K562 (cell line): Measurements from ENCODE around the gene JUND. TPM values are rescaled to one million over a fixed set of nuclear protein-coding genes. Genes with fewer than 3 reads are reported as not detected.

Experiments
- CBX5 ChIP-seq: IDR thresholded peaks from 2 replicates; pipeline ENCODE4 v1.6.1; 2014; ENCODE audit warnings: low read depth, borderline replicate concordance
- CXXC5 ChIP-seq: fragments of 250-450 bp; sonication (Bioruptor Pico); IDR thresholded peaks from 2 replicates; pipeline ENCODE4 v1.8.0; 2022; ENCODE audit warnings: inconsistent platforms, mild to moderate bottlenecking, moderate library complexity
- DMBX1 ChIP-seq: fragments of 250-450 bp; sonication (Bioruptor Pico); IDR thresholded peaks from 2 replicates; pipeline ENCODE4 v1.8.0; 2022; ENCODE audit warnings: inconsistent platforms, mild to moderate bottlenecking, moderate library complexity, borderline replicate concordance
- E2F3 ChIP-seq: fragments of 250-450 bp; sonication (Bioruptor Pico); IDR thresholded peaks from 2 replicates; pipeline ENCODE4 v1.4.0; 2020; ENCODE audit warnings: mild to moderate bottlenecking
- HNRNPK ChIP-seq: fragments of 200-400 bp; formaldehyde crosslinking; IDR thresholded peaks from one replicate; pipeline ENCODE4 v1.6.1; 2018; ENCODE audit warnings: mild to moderate bottlenecking, low read depth, low read length; ENCODE audit not compliant: poor library complexity, severe bottlenecking
- MECOM ChIP-seq: fragments of 250-450 bp; sonication (Bioruptor Pico); IDR thresholded peaks from 2 replicates; pipeline ENCODE4 v1.8.0; 2022; ENCODE audit warnings: inconsistent platforms
- NR4A1 ChIP-seq, 2 experiments: fragments of 250-450 bp in 1 of 2; fragments of 450-650 bp in 1 of 2; sonication (Bioruptor Pico) in 1 of 2; IDR thresholded peaks; 2 replicates each; pipeline versions ENCODE4 v1.4.0 to v1.6.1; 2016 to 2020; ENCODE audit warnings: mild to moderate bottlenecking in 2 of 2, missing compliant biosample characterization in 1 of 2, missing genetic modification characterization in 1 of 2, moderate library complexity in 1 of 2
- PHF20 ChIP-seq: fragments of 450-650 bp; IDR thresholded peaks from 2 replicates; pipeline ENCODE4 v1.6.1; 2018; ENCODE audit not compliant: partially characterized antibody
- SRF ChIP-seq, 2 experiments: fragments of 250-450, 450-650 bp in 1 of 2; sonication (Bioruptor Pico) in 1 of 2; sonication (generic) in 1 of 2; formaldehyde crosslinking; IDR thresholded peaks; 2 replicates each; pipeline versions ENCODE4 v1.5.0 to v1.5.1; 2020 to 2022; ENCODE audit warnings: mild to moderate bottlenecking in 1 of 2, missing genetic modification reagents in 1 of 2
- TAL1 ChIP-seq: fragments of 450-650 bp; IDR thresholded peaks from 2 replicates; pipeline ENCODE4 v1.6.1; 2016; ENCODE audit warnings: mild to moderate bottlenecking
- ZFP1 ChIP-seq: fragments of 450-650 bp; formaldehyde crosslinking; IDR thresholded peaks from 2 replicates; pipeline ENCODE4 v1.4.0; 2020; ENCODE audit warnings: mild to moderate bottlenecking, mixed read lengths
- ZKSCAN8 ChIP-seq: fragments of 200-800 bp; sonication (Bioruptor generic); IDR thresholded peaks from 2 replicates; pipeline ENCODE4 v1.6.1; 2016; ENCODE audit warnings: missing genetic modification characterization, missing compliant biosample characterization
- ZNF589 ChIP-seq: fragments of 200-800 bp; sonication (Bioruptor generic); IDR thresholded peaks from 2 replicates; pipeline ENCODE4 v1.6.1; 2016; ENCODE audit warnings: low read depth, missing genetic modification characterization, missing compliant biosample characterization
- ZNF668 ChIP-seq: fragments of 250-450 bp; sonication (Bioruptor Pico); IDR thresholded peaks from 2 replicates; pipeline ENCODE4 v1.8.0; 2022; ENCODE audit warnings: mild to moderate bottlenecking, inconsistent platforms
- polyA plus RNA-seq, 8 experiments: library from polyadenylated mRNA; depleted of rRNA in 4 of 8; stranded (reverse) in 5 of 8; unstranded in 3 of 8; fragments of >200 nt; fragmentation: Nextera tagmentation in 2 of 8; fragmentation: Illumina TruSeq in 1 of 8; extraction: Ambion mirVana in 2 of 8; extraction: Trizol in 1 of 8; gene quantifications; 2 replicates each; pipeline versions ENCODE4 v1.2.1 to v1.2.3, GENCODE V29; 2011 to 2014; ENCODE audit warnings: inconsistent platforms in 1 of 8, missing spikeins in 1 of 8
- total RNA-seq, 7 experiments: library from RNA; depleted of rRNA in 6 of 7; stranded (reverse); fragments of >200 nt in 6 of 7; fragmentation: Illumina TruSeq in 2 of 7; extraction: Trizol in 2 of 7; gene quantifications; 2 replicates each; pipeline versions ENCODE4 v1.2.1 to v1.2.3, GENCODE V29; 2011 to 2021; ENCODE audit warnings: low replicate concordance in 1 of 7
- TF ChIP-seq, protein P1 (sequence below), 2 experiments: fragments of 250-450 bp in 1 of 2; fragments of 450-650 bp in 1 of 2; sonication (Bioruptor Pico) in 1 of 2; IDR thresholded peaks; 2 replicates each; pipeline versions ENCODE4 v1.6.1 to v1.8.0; 2016 to 2021; ENCODE audit warnings: mild to moderate bottlenecking in 2 of 2, moderate library complexity in 2 of 2, missing compliant biosample characterization in 1 of 2, missing genetic modification characterization in 1 of 2
- TF ChIP-seq, protein P2 (sequence below): fragments of 200-800 bp; sonication (Bioruptor generic); IDR thresholded peaks from 2 replicates; pipeline ENCODE4 v1.6.1; 2017; ENCODE audit warnings: missing genetic modification characterization, missing compliant biosample characterization
- TF ChIP-seq, protein P3 (sequence below): fragments of 250-450 bp; sonication (Bioruptor Pico); IDR thresholded peaks from 2 replicates; pipeline ENCODE4 v1.9.0; 2021; ENCODE audit warnings: mild to moderate bottlenecking
- TF ChIP-seq, protein P4 (sequence below): fragments of 450-650 bp; formaldehyde crosslinking; conservative IDR thresholded peaks from 2 replicates; pipeline ENCODE4 v1.4.0; 2022; ENCODE audit warnings: mild to moderate bottlenecking, missing genetic modification characterization
- TF ChIP-seq, protein P5 (sequence below): fragments of 250-450 bp; sonication (Bioruptor Pico); IDR thresholded peaks from 2 replicates; pipeline ENCODE4 v1.4.0; 2020; ENCODE audit warnings: mild to moderate bottlenecking, moderate library complexity
- TF ChIP-seq, protein P6 (sequence below): fragments of 450-650 bp; formaldehyde crosslinking; IDR thresholded peaks from 2 replicates; pipeline ENCODE4 v1.4.0; 2022; ENCODE audit warnings: mild to moderate bottlenecking, moderate library complexity

Gene JUND
- total and polyA plus RNA-seq, 9 of the 15 experiments (the other 6 are each of a cell fraction or from before 2014, with no cell fraction given): 6.4 to 286 (median 42.3) TPM

DNA sequence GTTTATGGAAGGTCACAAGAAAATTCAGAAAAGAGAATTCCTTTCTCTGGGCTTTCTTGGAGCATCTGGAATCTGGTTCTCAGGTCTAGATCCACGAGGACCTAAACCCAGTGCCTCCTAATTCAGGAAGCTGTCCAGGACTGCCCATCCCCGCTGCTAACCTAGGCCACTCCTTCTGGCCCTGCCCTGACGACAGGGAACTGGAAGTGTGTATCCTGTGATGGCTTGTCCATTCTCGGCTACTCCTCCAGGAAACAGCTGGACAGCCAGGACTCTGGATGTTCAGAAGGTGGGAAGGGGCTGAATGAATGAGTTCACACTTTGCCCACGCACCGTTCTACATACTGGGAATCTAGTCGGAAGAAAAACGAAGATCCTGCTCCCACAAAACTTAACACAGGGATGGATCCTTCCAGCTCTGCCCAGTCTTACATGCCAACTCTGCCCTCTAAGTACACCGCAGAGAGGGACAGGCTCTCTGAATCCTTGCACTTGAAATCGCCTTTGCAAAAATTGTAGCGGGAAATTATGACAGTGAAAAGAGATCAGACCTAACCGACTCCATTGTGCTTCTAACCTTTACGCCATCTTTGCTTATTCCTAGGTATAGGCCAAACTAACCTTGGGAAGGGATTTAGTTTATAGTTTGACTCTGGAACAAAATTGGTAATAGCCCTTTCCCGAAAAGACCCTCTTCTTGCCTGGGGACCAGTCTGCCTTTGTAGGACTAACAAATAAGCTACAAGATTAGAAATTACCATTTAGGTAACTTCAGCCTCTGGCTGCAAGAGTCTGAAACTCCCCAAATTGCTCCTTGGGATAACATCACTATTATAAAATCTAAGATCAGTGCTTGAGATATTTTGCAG, 39.7 kb upstream of the JUND start (continued):
- TF ChIP-seq PHF20 (no peak), E2F3 (CRISPR knock-in tag) (no peak), ZKSCAN8 (CRISPR knock-in tag) (0 out of 2 replicates have a peak, but pooled peaks have one; percentile 20), NR4A1 (CRISPR knock-in tag; IDR thresholded peaks at IDR 0.05) (no peak), NR4A1 (tag; IDR thresholded peaks at IDR 0.05) (0 out of 2 replicates have a peak, but pooled peaks have one; percentile 54), CXXC5 (CRISPR knock-in tag) (peak; percentile 45), ZNF668 (CRISPR knock-in tag) (no peak), MECOM (CRISPR knock-in tag) (0 out of 2 replicates have a peak, but pooled peaks have one; percentile 20), SRF (CRISPR knock-in tag; IDR thresholded peaks at IDR 0.05) (no peak), ZNF589 (CRISPR knock-in tag) (peak; percentile 59; the same call in 1 of the 2 replicates), TAL1 (no peak), HNRNPK (no peak), ZFP1 (no peak), CBX5 (no peak), DMBX1 (CRISPR knock-in tag) (peak; percentile 57; the same call in 1 of the 2 replicates)
- TF ChIP-seq, protein P1, sequence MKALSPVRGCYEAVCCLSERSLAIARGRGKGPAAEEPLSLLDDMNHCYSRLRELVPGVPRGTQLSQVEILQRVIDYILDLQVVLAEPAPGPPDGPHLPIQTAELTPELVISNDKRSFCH (CRISPR knock-in tag; IDR thresholded peaks at IDR 0.05): no peak
- TF ChIP-seq, protein P1 (tag; IDR thresholded peaks at IDR 0.05): 0 out of 2 replicates have a peak, but pooled peaks have one; percentile 57
- TF ChIP-seq, protein P2, sequence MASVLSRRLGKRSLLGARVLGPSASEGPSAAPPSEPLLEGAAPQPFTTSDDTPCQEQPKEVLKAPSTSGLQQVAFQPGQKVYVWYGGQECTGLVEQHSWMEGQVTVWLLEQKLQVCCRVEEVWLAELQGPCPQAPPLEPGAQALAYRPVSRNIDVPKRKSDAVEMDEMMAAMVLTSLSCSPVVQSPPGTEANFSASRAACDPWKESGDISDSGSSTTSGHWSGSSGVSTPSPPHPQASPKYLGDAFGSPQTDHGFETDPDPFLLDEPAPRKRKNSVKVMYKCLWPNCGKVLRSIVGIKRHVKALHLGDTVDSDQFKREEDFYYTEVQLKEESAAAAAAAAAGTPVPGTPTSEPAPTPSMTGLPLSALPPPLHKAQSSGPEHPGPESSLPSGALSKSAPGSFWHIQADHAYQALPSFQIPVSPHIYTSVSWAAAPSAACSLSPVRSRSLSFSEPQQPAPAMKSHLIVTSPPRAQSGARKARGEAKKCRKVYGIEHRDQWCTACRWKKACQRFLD: peak; percentile 56; the same call in 1 of the 2 replicates
- TF ChIP-seq, protein P3, sequence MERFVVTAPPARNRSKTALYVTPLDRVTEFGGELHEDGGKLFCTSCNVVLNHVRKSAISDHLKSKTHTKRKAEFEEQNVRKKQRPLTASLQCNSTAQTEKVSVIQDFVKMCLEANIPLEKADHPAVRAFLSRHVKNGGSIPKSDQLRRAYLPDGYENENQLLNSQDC (CRISPR knock-in tag): no peak
- TF ChIP-seq, protein P4, sequence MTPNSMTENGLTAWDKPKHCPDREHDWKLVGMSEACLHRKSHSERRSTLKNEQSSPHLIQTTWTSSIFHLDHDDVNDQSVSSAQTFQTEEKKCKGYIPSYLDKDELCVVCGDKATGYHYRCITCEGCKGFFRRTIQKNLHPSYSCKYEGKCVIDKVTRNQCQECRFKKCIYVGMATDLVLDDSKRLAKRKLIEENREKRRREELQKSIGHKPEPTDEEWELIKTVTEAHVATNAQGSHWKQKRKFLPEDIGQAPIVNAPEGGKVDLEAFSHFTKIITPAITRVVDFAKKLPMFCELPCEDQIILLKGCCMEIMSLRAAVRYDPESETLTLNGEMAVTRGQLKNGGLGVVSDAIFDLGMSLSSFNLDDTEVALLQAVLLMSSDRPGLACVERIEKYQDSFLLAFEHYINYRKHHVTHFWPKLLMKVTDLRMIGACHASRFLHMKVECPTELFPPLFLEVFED (CRISPR knock-in tag): no peak
- TF ChIP-seq, protein P5, sequence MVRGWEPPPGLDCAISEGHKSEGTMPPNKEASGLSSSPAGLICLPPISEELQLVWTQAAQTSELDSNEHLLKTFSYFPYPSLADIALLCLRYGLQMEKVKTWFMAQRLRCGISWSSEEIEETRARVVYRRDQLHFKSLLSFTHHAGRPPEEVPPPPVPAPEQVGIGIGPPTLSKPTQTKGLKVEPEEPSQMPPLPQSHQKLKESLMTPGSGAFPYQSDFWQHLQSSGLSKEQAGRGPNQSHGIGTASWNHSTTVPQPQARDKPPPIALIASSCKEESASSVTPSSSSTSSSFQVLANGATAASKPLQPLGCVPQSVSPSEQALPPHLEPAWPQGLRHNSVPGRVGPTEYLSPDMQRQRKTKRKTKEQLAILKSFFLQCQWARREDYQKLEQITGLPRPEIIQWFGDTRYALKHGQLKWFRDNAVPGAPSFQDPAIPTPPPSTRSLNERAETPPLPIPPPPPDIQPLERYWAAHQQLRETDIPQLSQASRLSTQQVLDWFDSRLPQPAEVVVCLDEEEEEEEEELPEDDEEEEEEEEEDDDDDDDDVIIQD (CRISPR knock-in tag): no peak
- TF ChIP-seq, protein P6, sequence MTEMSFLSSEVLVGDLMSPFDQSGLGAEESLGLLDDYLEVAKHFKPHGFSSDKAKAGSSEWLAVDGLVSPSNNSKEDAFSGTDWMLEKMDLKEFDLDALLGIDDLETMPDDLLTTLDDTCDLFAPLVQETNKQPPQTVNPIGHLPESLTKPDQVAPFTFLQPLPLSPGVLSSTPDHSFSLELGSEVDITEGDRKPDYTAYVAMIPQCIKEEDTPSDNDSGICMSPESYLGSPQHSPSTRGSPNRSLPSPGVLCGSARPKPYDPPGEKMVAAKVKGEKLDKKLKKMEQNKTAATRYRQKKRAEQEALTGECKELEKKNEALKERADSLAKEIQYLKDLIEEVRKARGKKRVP (CRISPR knock-in tag): 0 out of 2 replicates have a peak, but pooled peaks have one; percentile 15
